ENCODE measurements around the gene PSENEN.

PSENEN gene

DNA sequence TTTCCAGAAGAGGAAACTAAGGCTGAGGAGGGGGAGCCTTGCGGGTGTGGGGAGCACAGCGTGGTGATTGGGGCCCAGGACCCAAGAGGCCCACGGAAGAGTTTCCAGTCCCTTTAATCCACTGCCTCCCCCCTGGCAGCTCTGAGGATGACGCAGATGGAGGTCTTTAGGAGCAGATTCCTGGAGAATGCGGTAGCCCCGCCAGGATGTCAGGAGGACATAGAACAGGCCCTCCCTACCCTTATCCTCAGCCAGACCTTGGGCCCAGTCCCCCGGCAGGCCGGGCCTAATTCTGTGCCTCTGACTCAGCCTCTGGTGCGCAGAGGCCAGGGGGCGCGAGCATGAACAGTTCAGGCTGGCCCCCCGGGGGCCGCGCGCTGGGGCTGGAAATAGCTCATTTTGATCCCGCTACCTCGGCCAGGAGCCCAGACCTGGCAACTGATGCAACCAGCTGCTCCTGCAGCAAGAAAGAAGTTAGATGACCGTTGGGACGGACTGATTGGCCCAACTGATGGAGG, 11.8 kb downstream of the PSENEN start (continued):
- TF ChIP-seq, protein P1, sequence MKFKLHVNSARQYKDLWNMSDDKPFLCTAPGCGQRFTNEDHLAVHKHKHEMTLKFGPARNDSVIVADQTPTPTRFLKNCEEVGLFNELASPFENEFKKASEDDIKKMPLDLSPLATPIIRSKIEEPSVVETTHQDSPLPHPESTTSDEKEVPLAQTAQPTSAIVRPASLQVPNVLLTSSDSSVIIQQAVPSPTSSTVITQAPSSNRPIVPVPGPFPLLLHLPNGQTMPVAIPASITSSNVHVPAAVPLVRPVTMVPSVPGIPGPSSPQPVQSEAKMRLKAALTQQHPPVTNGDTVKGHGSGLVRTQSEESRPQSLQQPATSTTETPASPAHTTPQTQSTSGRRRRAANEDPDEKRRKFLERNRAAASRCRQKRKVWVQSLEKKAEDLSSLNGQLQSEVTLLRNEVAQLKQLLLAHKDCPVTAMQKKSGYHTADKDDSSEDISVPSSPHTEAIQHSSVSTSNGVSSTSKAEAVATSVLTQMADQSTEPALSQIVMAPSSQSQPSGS (tag by site-specific recombination; IDR thresholded peaks at IDR 0.05; ENCODE audit: low read depth) = no peak
- TF ChIP-seq ZXDB (tag by site-specific recombination; IDR thresholded peaks at IDR 0.05) = peak; percentile 46
- TF ChIP-seq, protein P2, sequence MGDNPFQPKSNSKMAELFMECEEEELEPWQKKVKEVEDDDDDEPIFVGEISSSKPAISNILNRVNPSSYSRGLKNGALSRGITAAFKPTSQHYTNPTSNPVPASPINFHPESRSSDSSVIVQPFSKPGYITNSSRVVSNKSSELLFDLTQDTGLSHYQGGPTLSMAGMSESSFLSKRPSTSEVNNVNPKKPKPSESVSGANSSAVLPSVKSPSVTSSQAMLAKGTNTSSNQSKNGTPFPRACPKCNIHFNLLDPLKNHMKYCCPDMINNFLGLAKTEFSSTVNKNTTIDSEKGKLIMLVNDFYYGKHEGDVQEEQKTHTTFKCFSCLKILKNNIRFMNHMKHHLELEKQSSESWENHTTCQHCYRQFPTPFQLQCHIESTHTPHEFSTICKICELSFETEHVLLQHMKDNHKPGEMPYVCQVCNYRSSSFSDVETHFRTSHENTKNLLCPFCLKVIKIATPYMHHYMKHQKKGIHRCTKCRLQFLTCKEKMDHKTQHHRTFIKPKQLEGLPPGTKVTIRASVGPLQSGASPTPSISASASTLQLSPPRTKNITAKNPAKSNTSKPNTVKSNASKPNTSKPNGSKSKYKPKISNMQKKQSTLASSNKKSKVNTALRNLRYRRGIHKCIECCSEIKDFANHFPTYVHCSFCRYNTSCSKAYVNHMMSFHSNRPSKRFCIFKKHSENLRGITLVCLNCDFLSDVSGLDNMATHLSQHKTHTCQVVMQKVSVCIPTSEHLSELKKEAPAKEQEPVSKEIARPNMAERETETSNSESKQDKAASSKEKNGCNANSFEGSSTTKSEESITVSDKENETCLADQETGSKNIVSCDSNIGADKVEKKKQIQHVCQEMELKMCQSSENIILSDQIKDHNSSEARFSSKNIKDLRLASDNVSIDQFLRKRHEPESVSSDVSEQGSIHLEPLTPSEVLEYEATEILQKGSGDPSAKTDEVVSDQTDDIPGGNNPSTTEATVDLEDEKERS (tag by site-specific recombination; IDR thresholded peaks at IDR 0.05) = peak; percentile 75
- no peak for TF ChIP-seq ZNF624 (tag by site-specific recombination; IDR thresholded peaks at IDR 0.05)
- no peak for TF ChIP-seq ZNF404 (tag by site-specific recombination; IDR thresholded peaks at IDR 0.05)
- peak; percentile 77; the same call in 1 of the 2 replicates for TF ChIP-seq ZSCAN23 (tag by site-specific recombination; IDR thresholded peaks at IDR 0.05)
- TF ChIP-seq, protein P3, sequence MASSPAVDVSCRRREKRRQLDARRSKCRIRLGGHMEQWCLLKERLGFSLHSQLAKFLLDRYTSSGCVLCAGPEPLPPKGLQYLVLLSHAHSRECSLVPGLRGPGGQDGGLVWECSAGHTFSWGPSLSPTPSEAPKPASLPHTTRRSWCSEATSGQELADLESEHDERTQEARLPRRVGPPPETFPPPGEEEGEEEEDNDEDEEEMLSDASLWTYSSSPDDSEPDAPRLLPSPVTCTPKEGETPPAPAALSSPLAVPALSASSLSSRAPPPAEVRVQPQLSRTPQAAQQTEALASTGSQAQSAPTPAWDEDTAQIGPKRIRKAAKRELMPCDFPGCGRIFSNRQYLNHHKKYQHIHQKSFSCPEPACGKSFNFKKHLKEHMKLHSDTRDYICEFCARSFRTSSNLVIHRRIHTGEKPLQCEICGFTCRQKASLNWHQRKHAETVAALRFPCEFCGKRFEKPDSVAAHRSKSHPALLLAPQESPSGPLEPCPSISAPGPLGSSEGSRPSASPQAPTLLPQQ (tag by site-specific recombination; IDR thresholded peaks at IDR 0.05) = peak; percentile 94
- TF ChIP-seq, protein P4, sequence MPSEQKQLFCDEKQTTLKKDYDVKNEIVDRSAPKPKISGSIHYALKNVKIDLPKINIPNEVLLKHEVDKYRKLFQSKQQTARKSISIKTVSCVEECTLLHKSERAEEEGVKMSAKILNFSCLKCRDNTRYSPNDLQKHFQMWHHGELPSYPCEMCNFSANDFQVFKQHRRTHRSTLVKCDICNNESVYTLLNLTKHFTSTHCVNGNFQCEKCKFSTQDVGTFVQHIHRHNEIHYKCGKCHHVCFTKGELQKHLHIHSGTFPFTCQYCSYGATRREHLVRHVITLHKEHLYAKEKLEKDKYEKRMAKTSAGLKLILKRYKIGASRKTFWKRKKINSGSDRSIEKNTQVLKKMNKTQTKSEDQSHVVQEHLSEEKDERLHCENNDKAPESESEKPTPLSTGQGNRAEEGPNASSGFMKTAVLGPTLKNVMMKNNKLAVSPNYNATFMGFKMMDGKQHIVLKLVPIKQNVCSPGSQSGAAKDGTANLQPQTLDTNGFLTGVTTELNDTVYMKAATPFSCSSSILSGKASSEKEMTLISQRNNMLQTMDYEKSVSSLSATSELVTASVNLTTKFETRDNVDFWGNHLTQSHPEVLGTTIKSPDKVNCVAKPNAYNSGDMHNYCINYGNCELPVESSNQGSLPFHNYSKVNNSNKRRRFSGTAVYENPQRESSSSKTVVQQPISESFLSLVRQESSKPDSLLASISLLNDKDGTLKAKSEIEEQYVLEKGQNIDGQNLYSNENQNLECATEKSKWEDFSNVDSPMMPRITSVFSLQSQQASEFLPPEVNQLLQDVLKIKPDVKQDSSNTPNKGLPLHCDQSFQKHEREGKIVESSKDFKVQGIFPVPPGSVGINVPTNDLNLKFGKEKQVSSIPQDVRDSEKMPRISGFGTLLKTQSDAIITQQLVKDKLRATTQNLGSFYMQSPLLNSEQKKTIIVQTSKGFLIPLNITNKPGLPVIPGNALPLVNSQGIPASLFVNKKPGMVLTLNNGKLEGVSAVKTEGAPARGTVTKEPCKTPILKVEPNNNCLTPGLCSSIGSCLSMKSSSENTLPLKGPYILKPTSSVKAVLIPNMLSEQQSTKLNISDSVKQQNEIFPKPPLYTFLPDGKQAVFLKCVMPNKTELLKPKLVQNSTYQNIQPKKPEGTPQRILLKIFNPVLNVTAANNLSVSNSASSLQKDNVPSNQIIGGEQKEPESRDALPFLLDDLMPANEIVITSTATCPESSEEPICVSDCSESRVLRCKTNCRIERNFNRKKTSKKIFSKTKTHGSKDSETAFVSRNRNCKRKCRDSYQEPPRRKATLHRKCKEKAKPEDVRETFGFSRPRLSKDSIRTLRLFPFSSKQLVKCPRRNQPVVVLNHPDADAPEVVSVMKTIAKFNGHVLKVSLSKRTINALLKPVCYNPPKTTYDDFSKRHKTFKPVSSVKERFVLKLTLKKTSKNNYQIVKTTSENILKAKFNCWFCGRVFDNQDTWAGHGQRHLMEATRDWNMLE (tag by site-specific recombination; conservative IDR thresholded peaks at IDR 0.05; ENCODE audit: low read depth) = no peak; the same call in 1 of the 2 replicates
- no peak for TF ChIP-seq ZNF792 (tag by site-specific recombination; IDR thresholded peaks at IDR 0.05)
- no peak for TF ChIP-seq ZNF626 (tag by site-specific recombination; IDR thresholded peaks at IDR 0.05)
- TF ChIP-seq, protein P5, sequence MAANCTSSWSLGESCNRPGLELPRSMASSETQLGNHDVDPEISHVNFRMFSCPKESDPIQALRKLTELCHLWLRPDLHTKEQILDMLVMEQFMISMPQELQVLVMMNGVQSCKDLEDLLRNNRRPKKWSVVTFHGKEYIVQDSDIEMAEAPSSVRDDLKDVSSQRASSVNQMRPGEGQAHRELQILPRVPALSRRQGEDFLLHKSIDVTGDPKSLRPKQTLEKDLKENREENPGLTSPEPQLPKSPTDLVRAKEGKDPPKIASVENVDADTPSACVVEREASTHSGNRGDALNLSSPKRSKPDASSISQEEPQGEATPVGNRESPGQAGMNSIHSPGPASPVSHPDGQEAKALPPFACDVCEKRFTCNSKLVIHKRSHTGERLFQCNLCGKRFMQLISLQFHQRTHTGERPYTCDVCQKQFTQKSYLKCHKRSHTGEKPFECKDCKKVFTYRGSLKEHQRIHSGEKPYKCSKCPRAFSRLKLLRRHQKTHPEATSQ (tag by site-specific recombination; IDR thresholded peaks at IDR 0.05) = 0 out of 2 replicates have a peak, but pooled peaks have one; percentile 64
- TF ChIP-seq ZNF623 (tag by site-specific recombination; IDR thresholded peaks at IDR 0.05) = 0 out of 2 replicates have a peak, but pooled peaks have one; percentile 28
- TF ChIP-seq, protein P6, sequence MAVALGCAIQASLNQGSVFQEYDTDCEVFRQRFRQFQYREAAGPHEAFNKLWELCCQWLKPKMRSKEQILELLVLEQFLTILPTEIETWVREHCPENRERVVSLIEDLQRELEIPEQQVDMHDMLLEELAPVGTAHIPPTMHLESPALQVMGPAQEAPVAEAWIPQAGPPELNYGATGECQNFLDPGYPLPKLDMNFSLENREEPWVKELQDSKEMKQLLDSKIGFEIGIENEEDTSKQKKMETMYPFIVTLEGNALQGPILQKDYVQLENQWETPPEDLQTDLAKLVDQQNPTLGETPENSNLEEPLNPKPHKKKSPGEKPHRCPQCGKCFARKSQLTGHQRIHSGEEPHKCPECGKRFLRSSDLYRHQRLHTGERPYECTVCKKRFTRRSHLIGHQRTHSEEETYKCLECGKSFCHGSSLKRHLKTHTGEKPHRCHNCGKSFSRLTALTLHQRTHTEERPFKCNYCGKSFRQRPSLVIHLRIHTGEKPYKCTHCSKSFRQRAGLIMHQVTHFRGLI (tag by site-specific recombination; IDR thresholded peaks at IDR 0.05) = 0 out of 2 replicates have a peak, but pooled peaks have one; percentile 49
- TF ChIP-seq ZNF112 (tag by site-specific recombination; IDR thresholded peaks at IDR 0.05) = no peak
- TF ChIP-seq, protein P7, sequence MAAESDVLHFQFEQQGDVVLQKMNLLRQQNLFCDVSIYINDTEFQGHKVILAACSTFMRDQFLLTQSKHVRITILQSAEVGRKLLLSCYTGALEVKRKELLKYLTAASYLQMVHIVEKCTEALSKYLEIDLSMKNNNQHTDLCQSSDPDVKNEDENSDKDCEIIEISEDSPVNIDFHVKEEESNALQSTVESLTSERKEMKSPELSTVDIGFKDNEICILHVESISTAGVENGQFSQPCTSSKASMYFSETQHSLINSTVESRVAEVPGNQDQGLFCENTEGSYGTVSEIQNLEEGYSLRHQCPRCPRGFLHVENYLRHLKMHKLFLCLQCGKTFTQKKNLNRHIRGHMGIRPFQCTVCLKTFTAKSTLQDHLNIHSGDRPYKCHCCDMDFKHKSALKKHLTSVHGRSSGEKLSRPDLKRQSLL (tag by site-specific recombination; IDR thresholded peaks at IDR 0.05) = 0 out of 2 replicates have a peak, but pooled peaks have one; percentile 30
- TF ChIP-seq KLF1 (tag by site-specific recombination; IDR thresholded peaks at IDR 0.05) = no peak
- peak; percentile 48; the same call in 1 of the 2 replicates for TF ChIP-seq KLF7 (tag by site-specific recombination; IDR thresholded peaks at IDR 0.05; ENCODE audit: borderline replicate concordance)
- TF ChIP-seq, protein P8, sequence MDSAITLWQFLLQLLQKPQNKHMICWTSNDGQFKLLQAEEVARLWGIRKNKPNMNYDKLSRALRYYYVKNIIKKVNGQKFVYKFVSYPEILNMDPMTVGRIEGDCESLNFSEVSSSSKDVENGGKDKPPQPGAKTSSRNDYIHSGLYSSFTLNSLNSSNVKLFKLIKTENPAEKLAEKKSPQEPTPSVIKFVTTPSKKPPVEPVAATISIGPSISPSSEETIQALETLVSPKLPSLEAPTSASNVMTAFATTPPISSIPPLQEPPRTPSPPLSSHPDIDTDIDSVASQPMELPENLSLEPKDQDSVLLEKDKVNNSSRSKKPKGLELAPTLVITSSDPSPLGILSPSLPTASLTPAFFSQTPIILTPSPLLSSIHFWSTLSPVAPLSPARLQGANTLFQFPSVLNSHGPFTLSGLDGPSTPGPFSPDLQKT (IDR thresholded peaks at IDR 0.05; ENCODE audit: borderline replicate concordance, low read depth, low read length) = no peak
- no peak for TF ChIP-seq ZNF548 (tag by site-specific recombination; IDR thresholded peaks at IDR 0.05)
